HG03139 (cell line): ENCODE results near the gene RPL15.

ENCODE experiments used
- ATAC-seq: cut with Tn5 transposase; IDR thresholded peaks from one replicate; pipeline ENCODE4 v1.9.1; 2021; ENCODE audit not compliant: unreplicated experiment

RPL15 gene

GRCh38 chr3:23928524-23928923 lies 11.6 kb downstream of the RPL15 start:
- ATAC-seq: no peak

GRCh38 chr3:23931597-23931996 lies 14.7 kb downstream of the RPL15 start:
- no peak for ATAC-seq

GRCh38 chr3:23932571-23932970 lies 15.6 kb downstream of the RPL15 start:
- no peak for ATAC-seq

GRCh38 chr3:23934253-23934652 lies 17.3 kb downstream of the RPL15 start:
- ATAC-seq: no peak

- ATAC-seq: no peak
Measured at GRCh38 chr3:23937296-23937695, 20.4 kb downstream of the RPL15 start.

- ATAC-seq: no peak
Measured at GRCh38 chr3:23938688-23939087, 21.8 kb downstream of the RPL15 start.

- no peak for ATAC-seq
Measured at GRCh38 chr3:23940775-23941174, 23.8 kb downstream of the RPL15 start.

GRCh38 chr3:23941440-23941839 lies 24.5 kb downstream of the RPL15 start:
- no peak for ATAC-seq

- no peak for ATAC-seq
Measured at GRCh38 chr3:23942546-23942945, 25.6 kb downstream of the RPL15 start.

GRCh38 chr3:23944007-23944783 lies 27.3 kb downstream of the RPL15 start:
- ATAC-seq: no peak

- ATAC-seq: peak; percentile 47
Measured at GRCh38 chr3:23944861-23945662, 28.1 kb downstream of the RPL15 start, which contains the start of gene NR1D2. TSS of gene NR1D2 (plus strand) at chr3:23945286. CDS start at chr3:23945579, 293 bp downstream.

GRCh38 chr3:23945663-23945912 lies 28.7 kb downstream of the RPL15 start:
- ATAC-seq: no peak

- peak; percentile 64 for ATAC-seq
Measured at GRCh38 chr3:23945913-23946687, 29.2 kb downstream of the RPL15 start.

GRCh38 chr3:23948761-23949160 lies 31.8 kb downstream of the RPL15 start:
- ATAC-seq: no peak

- ATAC-seq: peak; percentile 11
Measured at GRCh38 chr3:23949784-23950183, 32.9 kb downstream of the RPL15 start.

GRCh38 chr3:23950293-23950692 lies 33.4 kb downstream of the RPL15 start:
- ATAC-seq: peak; percentile 35

- ATAC-seq: peak; percentile 38
Measured at GRCh38 chr3:23952646-23953045, 35.7 kb downstream of the RPL15 start.

GRCh38 chr3:23953523-23953922 lies 36.6 kb downstream of the RPL15 start:
- ATAC-seq: no peak

GRCh38 chr3:23954144-23954543 lies 37.2 kb downstream of the RPL15 start:
- no peak for ATAC-seq

- ATAC-seq: no peak
Measured at GRCh38 chr3:23956701-23957100, 39.8 kb downstream of the RPL15 start.

GRCh38 chr3:23959135-23959900 lies 42.4 kb downstream of the RPL15 start:
- ATAC-seq: no peak
